MCF 10A (cell line): ENCODE results near the gene MTERF4. TPM values are rescaled to one million over a fixed set of nuclear protein-coding genes. Genes with fewer than 3 reads are reported as not detected.

Experiments
- BruUV-seq: library from RNA; stranded (reverse); fragments of 400-500 nt; replicated peaks from 2 replicates; lab custom pipeline; 2021; lab: Mats Ljungman, UMichigan
- CTCF ChIA-PET: fragments of 300-600 bp; sonication (Branson Sonifier 250); formaldehyde crosslinking; extraction: SDS; loops from one replicate; lab custom pipeline; 2021; ENCODE audit warnings: antibody characterized with exemption, inconsistent platforms; lab: Yijun Ruan, JAX
- POLR2A ChIA-PET: fragments of 300-600, 350-650 bp; sonication (Branson Sonifier 250); formaldehyde crosslinking; extraction: SDS; loops from one replicate; lab custom pipeline; 2020; ENCODE audit warnings: antibody characterized with exemption, inconsistent platforms; lab: Yijun Ruan, JAX
- DNase-seq: peaks from one replicate; pipeline ENCODE4 v3.0.0-alpha.2; 2018; ENCODE audit not compliant: unreplicated experiment
- H3K27ac Mint-ChIP-seq: one replicate; pipeline ENCODE4 v1.8.0; 2022; ENCODE audit warnings: mild to moderate bottlenecking, low read depth, mixed read lengths; ENCODE audit not compliant: unreplicated experiment
- H3K27me3 Mint-ChIP-seq: one replicate; pipeline ENCODE4 v1.8.0; 2022; ENCODE audit warnings: mixed read lengths; ENCODE audit not compliant: insufficient read depth, unreplicated experiment
- H3K36me3 Mint-ChIP-seq: one replicate; pipeline ENCODE4 v1.8.0; 2022; ENCODE audit warnings: mild to moderate bottlenecking, moderate library complexity, mixed read lengths; ENCODE audit not compliant: insufficient read depth, unreplicated experiment
- H3K4me1 Mint-ChIP-seq: one replicate; pipeline ENCODE4 v1.8.0; 2022; ENCODE audit warnings: mixed read lengths; ENCODE audit not compliant: insufficient read depth, unreplicated experiment
- H3K4me3 Mint-ChIP-seq: one replicate; pipeline ENCODE4 v1.8.0; 2022; ENCODE audit warnings: mild to moderate bottlenecking, moderate library complexity, mixed read lengths; ENCODE audit not compliant: unreplicated experiment
- H3K9me3 Mint-ChIP-seq: one replicate; pipeline ENCODE4 v1.8.0; 2022; ENCODE audit warnings: mixed read lengths; ENCODE audit not compliant: unreplicated experiment
- CTCF ChIP-seq: fragments of 200-600 bp; IDR thresholded peaks from one replicate; pipeline ENCODE4 v1.8.0; 2022; ENCODE audit warnings: antibody characterized with exemption, mild to moderate bottlenecking; ENCODE audit not compliant: unreplicated experiment
- intact Hi-C: fragments of 100-400 bp; cut with micrococcal nuclease; formaldehyde crosslinking; loops from 2 replicates; pipeline ENCODE4 v1.14.1; 2022
- total RNA-seq: library from RNA; stranded (reverse); gene quantifications from 2 replicates; pipeline ENCODE4 v1.2.3, GENCODE V29; 2022

MTERF4 gene
- total RNA-seq, 1 experiment from 2014 or later = 29.9 TPM

- BruUV-seq = no TSS peak
- ChIA-PET CTCF (no interaction called here), POLR2A (interaction anchor here (1.3 kb wide), 1 partner anchor 19 kb away, joined by 5 read pairs; the partner anchor contains the start of gene MTERF4)
- no peak for DNase-seq
- no peaks in the 10 kb centered on the region for H3K36me3 Mint-ChIP-seq
- no peaks in the 10 kb centered on the region for H3K4me1 Mint-ChIP-seq
- no peaks in the 10 kb centered on the region for H3K9me3 Mint-ChIP-seq
- H3K27ac Mint-ChIP-seq = no peak overlapping the region
- H3K4me3 Mint-ChIP-seq = no peak overlapping the region
- intact Hi-C loops = no loop called here
- no peaks in the 10 kb centered on the region for H3K27me3 Mint-ChIP-seq
- TF ChIP-seq CTCF = no peak
Measured at GRCh38 chr2:241121008-241121407, 18.9 kb upstream of the MTERF4 start.

DNA sequence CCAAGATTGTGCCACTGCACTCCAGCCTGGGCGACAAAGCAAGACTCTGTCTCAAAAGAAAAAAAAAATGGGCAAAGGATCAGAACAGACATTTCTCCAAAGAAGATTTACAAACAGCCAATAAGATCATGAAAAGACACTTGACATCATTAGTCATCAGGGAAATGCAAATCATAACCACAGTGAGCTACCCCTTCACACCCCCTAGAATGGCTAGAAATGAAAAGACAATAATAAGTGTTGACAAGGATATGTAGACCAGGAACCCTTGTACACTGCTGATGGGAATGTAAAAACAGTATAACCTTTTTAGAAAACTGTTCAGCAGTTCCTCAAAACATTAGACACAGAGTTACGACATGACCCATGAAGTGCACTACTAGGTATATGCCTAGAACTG is 18.4 kb upstream of the MTERF4 start:
- no TSS peak for BruUV-seq
- no peak overlapping the region for H3K27ac Mint-ChIP-seq
- no peak for TF ChIP-seq CTCF
- no peaks in the 10 kb centered on the region for H3K9me3 Mint-ChIP-seq
- POLR2A ChIA-PET = interaction anchor here (1.3 kb wide), 1 partner anchor 18 kb away, joined by 5 read pairs; the partner anchor contains the start of gene MTERF4
- no peaks in the 10 kb centered on the region for H3K36me3 Mint-ChIP-seq
- no peaks in the 10 kb centered on the region for H3K4me1 Mint-ChIP-seq
- no peaks in the 10 kb centered on the region for H3K27me3 Mint-ChIP-seq
- intact Hi-C loops = no loop called here
- no peak overlapping the region for H3K4me3 Mint-ChIP-seq
- CTCF ChIA-PET = no interaction called here
- no peak for DNase-seq

DNA sequence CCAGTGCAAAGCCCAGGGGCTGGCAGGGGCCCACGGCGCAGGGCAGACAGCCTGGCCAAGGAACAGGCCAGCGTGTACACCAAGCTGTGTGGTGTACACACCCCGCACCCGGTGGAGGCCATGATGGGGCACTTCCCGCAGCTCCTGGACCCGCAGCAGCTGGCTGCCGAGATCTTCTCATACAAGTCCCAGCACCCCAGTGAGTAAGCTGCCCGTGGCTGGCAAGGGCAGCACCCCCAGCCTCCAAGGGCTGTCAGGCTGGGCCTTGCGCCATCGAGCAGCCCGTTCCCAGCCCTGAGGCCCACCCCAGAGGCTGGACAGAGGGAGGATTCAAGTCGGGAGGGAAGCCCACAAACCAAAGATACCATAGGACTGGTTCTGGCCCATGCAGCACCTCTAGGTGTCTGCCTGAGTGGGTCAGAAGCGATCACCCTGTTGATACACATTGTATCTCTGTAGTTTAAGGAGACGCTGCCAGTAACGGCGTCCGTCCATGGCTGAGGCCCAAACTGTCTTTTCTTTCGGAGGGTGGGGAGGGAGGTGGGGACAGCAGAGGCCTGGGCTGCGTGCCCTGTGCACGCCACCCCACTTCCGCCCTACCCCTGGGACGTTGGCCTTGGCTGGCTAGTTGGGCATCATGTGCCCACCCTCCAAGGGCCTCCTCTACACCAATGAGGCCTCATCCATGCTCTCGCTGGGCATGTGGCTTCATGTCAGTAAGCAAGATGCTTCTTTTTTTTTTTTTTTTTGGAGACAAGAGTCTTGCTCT is 16.8 kb upstream of the MTERF4 start:
- Mint-ChIP-seq H3K36me3 (peaks cover 4% of the 10 kb centered on the region), H3K27ac (no peak overlapping the region), H3K4me3 (no peak overlapping the region), H3K4me1 (no peaks in the 10 kb centered on the region), H3K9me3 (no peaks in the 10 kb centered on the region), H3K27me3 (no peaks in the 10 kb centered on the region)
- intact Hi-C loops = no loop called here
- no peak for DNase-seq
- no TSS peak for BruUV-seq
- ChIA-PET CTCF (no interaction called here), POLR2A (no interaction called here)
- no peak for TF ChIP-seq CTCF

GRCh38 chr2:241116606-241117560 is 14.8 kb upstream of the MTERF4 start:
- POLR2A ChIA-PET = interaction anchor here (0.7 to 1.0 kb wide), 2 partner anchors 14 to 27 kb away, joined by 3 to 4 read pairs; partner anchors contain the start of gene MTERF4
- no peak for TF ChIP-seq CTCF
- no peak for DNase-seq
- H3K4me3 Mint-ChIP-seq = no peak overlapping the region
- H3K9me3 Mint-ChIP-seq = no peaks in the 10 kb centered on the region
- intact Hi-C loops = no loop called here
- BruUV-seq = no TSS peak
- H3K36me3 Mint-ChIP-seq = peaks cover 9% of the 10 kb centered on the region
- no peaks in the 10 kb centered on the region for H3K4me1 Mint-ChIP-seq
- no peaks in the 10 kb centered on the region for H3K27me3 Mint-ChIP-seq
- CTCF ChIA-PET = no interaction called here
- no peak overlapping the region for H3K27ac Mint-ChIP-seq
